Esophagus muscularis mucosa (tissue), 4 donors: Measurements from ENCODE around the gene ACAN.

Experiments
- CTCF ChIP-seq, 3 experiments: fragments of 200-600 bp in 2 of 3; fragments of 450-650 bp in 1 of 3; sonication (generic) in 2 of 3; IDR thresholded peaks; one replicate each; pipeline ENCODE4 v1.5.1; 2017 to 2019; ENCODE audit warnings: antibody characterized with exemption in 3 of 3, mild to moderate bottlenecking in 2 of 3, moderate library complexity in 1 of 3
- EP300 ChIP-seq: sonication (generic); formaldehyde crosslinking; IDR thresholded peaks from one replicate; pipeline ENCODE4 v1.6.1; 2017; ENCODE audit warnings: antibody characterized with exemption
- POLR2A ChIP-seq: fragments of 450-650 bp; IDR thresholded peaks from one replicate; pipeline ENCODE4 v1.6.1; 2017; ENCODE audit warnings: antibody characterized with exemption, moderate library complexity, mild to moderate bottlenecking, low read depth

DNA sequence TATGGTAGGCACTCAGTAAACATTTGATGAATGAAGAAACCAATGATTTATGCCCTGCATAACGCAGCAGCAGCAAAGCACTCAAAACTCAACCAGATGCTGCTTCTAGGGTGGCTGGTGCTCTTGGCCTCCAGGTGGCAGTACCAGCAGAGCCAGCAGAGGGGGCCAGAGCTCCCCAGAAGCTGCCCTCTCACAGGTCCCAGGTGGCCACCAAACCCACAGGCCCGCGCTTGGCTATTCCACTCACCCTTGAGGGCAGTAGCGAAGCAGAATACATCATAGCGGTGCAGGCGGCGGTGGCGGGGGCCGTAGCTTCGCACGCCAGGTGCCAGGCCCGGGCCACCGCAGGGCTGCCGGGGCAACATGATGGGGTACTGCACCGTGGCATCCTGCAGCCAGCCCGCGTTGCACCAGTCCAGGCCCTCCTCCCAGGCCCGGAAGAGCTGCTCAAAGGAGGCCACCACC is 75.5 kb downstream of the ACAN start:
- TF ChIP-seq CTCF (IDR thresholded peaks at IDR 0.05) = peak; percentile 41 to 68 (median 42)
- TF ChIP-seq POLR2A = no peak
- TF ChIP-seq EP300 = no peak
